CD4-positive, alpha-beta T cell (primary cell): Measurements from ENCODE around the gene GPC5. TPM values are rescaled to one million over a fixed set of nuclear protein-coding genes. Genes with fewer than 3 reads are reported as not detected.

Experiments
- ATAC-seq: fragments of 200-7000 bp; cut with Tn5 transposase; one replicate; pipeline ENCODE4 v1.10.0; 2022; ENCODE audit warnings: mild to moderate bottlenecking; ENCODE audit not compliant: poor library complexity
- CTCF ChIA-PET: fragments of 350-600 bp; sonication (Branson Sonifier 250); formaldehyde crosslinking; loops from one replicate; lab custom pipeline; 2021; ENCODE audit warnings: antibody characterized with exemption, inconsistent platforms; lab: Charles Lee
- POLR2A ChIA-PET: fragments of 350-600 bp; sonication (Branson Sonifier 250); formaldehyde crosslinking; loops from one replicate; lab custom pipeline; 2021; ENCODE audit warnings: antibody characterized with exemption, inconsistent platforms; lab: Charles Lee
- DNase-seq, 14 experiments: peaks; one replicate each; pipeline ENCODE4 v3.0.0-alpha.2; 2013 to 2020; ENCODE audit warnings: mixed read lengths in 2 of 14
- H3K27ac ChIP-seq, 2 donors: one replicate each; pipeline versions ENCODE4 v1.5.1 to v1.7.0; 2013; ENCODE audit warnings: low read length in 2 of 2, low read depth in 1 of 2, mild to moderate bottlenecking in 1 of 2
- H3K27me3 ChIP-seq, 2 experiments: 1 replicate in 1 of 2; 2 replicates in 1 of 2; pipeline versions ENCODE4 v1.6.1 to v1.7.0; 2013; ENCODE audit warnings: low read length in 2 of 2, control low read depth in 1 of 2, mild to moderate bottlenecking in 1 of 2, moderate library complexity in 1 of 2; ENCODE audit not compliant: insufficient read depth in 2 of 2, control insufficient read depth in 1 of 2
- H3K36me3 ChIP-seq: one replicate; pipeline ENCODE4 v1.6.1; 2013; ENCODE audit warnings: low read length, control low read depth; ENCODE audit not compliant: insufficient read depth
- H3K4me1 ChIP-seq: one replicate; pipeline ENCODE4 v1.6.1; 2013; ENCODE audit warnings: low read length, control low read depth; ENCODE audit not compliant: insufficient read depth
- H3K4me3 ChIP-seq: one replicate; pipeline ENCODE4 v1.5.1; 2013; ENCODE audit warnings: mild to moderate bottlenecking, low read length, moderate library complexity
- H3K9me3 ChIP-seq, 2 experiments: 1 replicate in 1 of 2; 2 replicates in 1 of 2; pipeline versions ENCODE4 v1.6.1 to v1.7.0; 2013; ENCODE audit warnings: low read length in 2 of 2, mild to moderate bottlenecking in 2 of 2, control low read depth in 1 of 2, moderate library complexity in 1 of 2; ENCODE audit not compliant: control insufficient read depth in 1 of 2, insufficient read depth in 1 of 2
- H3K27ac Mint-ChIP-seq: one replicate; pipeline ENCODE4 v1.8.0; 2020; ENCODE audit warnings: mixed read lengths
- H3K27me3 Mint-ChIP-seq: one replicate; pipeline ENCODE4 v1.8.0; 2021; ENCODE audit warnings: mixed read lengths
- H3K36me3 Mint-ChIP-seq: one replicate; pipeline ENCODE4 v1.8.0; 2021; ENCODE audit warnings: low read depth, mixed read lengths
- H3K4me1 Mint-ChIP-seq: one replicate; pipeline ENCODE4 v1.8.0; 2021; ENCODE audit warnings: low read depth, mixed read lengths
- H3K4me3 Mint-ChIP-seq: one replicate; pipeline ENCODE4 v1.8.0; 2020; ENCODE audit warnings: mild to moderate bottlenecking, mixed read lengths
- H3K9me3 Mint-ChIP-seq: one replicate; pipeline ENCODE4 v1.8.0; 2020; ENCODE audit warnings: mixed read lengths
- CTCF ChIP-seq: fragments of 200-600 bp; IDR thresholded peaks from one replicate; pipeline ENCODE4 v1.8.0; 2022; ENCODE audit warnings: antibody characterized with exemption, mild to moderate bottlenecking
- intact Hi-C, 2 experiments: fragments of 100-400 bp; cut with DNase I in 1 of 2; cut with micrococcal nuclease in 1 of 2; formaldehyde crosslinking; loops; one replicate each; pipeline versions ENCODE4 v1.15.1 to v1.9.0; 2023 to 2025; cut with DNase I, micrococcal nuclease
- total RNA-seq, 174 experiments: library from RNA in 2 of 174; stranded (reverse) in 2 of 174; gene quantifications; one replicate each; pipeline ENCODE4 v1.2.3 and lab custom pipeline; 2021 to 2026

GPC5 gene
- total RNA-seq, 2 experiments from 2014 or later: not detected

DNA sequence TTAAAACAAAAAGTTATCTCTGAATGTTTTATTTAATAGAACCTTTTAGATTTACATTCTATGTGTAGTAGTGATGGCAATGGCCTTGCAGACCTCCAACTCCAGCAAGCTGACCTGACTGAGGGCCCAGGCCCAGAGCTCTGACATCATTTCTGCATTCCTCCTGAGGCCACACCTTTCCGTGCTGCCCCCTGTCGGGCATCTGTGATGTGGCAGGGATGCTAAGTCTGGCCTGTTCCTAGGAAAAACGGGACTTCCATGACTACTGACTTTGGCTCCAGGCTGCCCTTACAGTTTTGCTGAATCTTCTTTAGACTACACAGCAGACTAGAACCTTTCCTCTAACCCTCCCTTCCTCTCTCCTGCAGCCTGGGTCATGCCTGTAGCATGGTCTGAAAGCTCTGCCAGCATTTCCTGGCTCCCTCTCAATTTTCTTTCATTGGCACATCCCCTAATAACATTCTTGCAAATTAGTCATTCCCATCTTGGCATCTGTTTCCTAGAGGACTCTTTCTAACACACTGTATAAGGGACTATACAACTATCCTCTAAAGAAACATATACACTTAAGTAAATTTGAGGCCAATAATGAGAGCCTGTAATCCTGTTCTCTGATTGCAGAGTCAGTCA, 249.1 kb downstream of the GPC5 start:
- DNase-seq (peak in 1 of 14 experiments; percentile 3), ATAC-seq (no peak)
- H3K4me1 ChIP-seq: no peaks in the 10 kb centered on the region
- CTCF ChIA-PET: no interaction called here
- H3K9me3 ChIP-seq: no peaks in the 10 kb centered on the region
- Mint-ChIP-seq H3K9me3 (no peaks in the 10 kb centered on the region), H3K36me3 (no peaks in the 10 kb centered on the region), H3K4me1 (no peaks in the 10 kb centered on the region), H3K4me3 (no peak overlapping the region), H3K27me3 (no peaks in the 10 kb centered on the region), H3K27ac (no peak overlapping the region)
- H3K27ac ChIP-seq: no peak overlapping the region
- no peak overlapping the region for H3K4me3 ChIP-seq
- no peaks in the 10 kb centered on the region for H3K27me3 ChIP-seq
- no peak for TF ChIP-seq CTCF
- intact Hi-C loops: no loop called here
- POLR2A ChIA-PET: no interaction called here
- no peaks in the 10 kb centered on the region for H3K36me3 ChIP-seq

- H3K9me3 ChIP-seq: no peaks in the 10 kb centered on the region
- H3K4me1 Mint-ChIP-seq: no peaks in the 10 kb centered on the region
- H3K27me3 ChIP-seq: no peaks in the 10 kb centered on the region
- H3K4me3 Mint-ChIP-seq: no peak overlapping the region
- no peaks in the 10 kb centered on the region for H3K27me3 Mint-ChIP-seq
- H3K9me3 Mint-ChIP-seq: no peaks in the 10 kb centered on the region
- DNase-seq (no peak), ATAC-seq (no peak)
- POLR2A ChIA-PET: no interaction called here
- H3K36me3 ChIP-seq: no peaks in the 10 kb centered on the region
- H3K4me3 ChIP-seq: no peak overlapping the region
- H3K36me3 Mint-ChIP-seq: no peaks in the 10 kb centered on the region
- no peaks in the 10 kb centered on the region for H3K4me1 ChIP-seq
- H3K27ac ChIP-seq: no peak overlapping the region
- CTCF ChIA-PET: no interaction called here
- intact Hi-C loops: no loop called here
- H3K27ac Mint-ChIP-seq: no peak overlapping the region
- no peak for TF ChIP-seq CTCF
These were observed 249.6 kb downstream of the GPC5 start for GRCh38 chr13:91648012-91648411.

GRCh38 chr13:91649456-91649855, 251.0 kb downstream of the GPC5 start:
- CTCF ChIA-PET: no interaction called here
- no peaks in the 10 kb centered on the region for H3K36me3 Mint-ChIP-seq
- no peaks in the 10 kb centered on the region for H3K4me1 Mint-ChIP-seq
- Histone ChIP-seq H3K27ac (no peak overlapping the region), H3K4me3 (no peak overlapping the region), H3K27me3 (no peaks in the 10 kb centered on the region), H3K36me3 (no peaks in the 10 kb centered on the region), H3K4me1 (no peaks in the 10 kb centered on the region), H3K9me3 (no peaks in the 10 kb centered on the region)
- ATAC-seq (no peak), DNase-seq (no peak)
- no peak overlapping the region for H3K4me3 Mint-ChIP-seq
- no peaks in the 10 kb centered on the region for H3K27me3 Mint-ChIP-seq
- H3K9me3 Mint-ChIP-seq: no peaks in the 10 kb centered on the region
- POLR2A ChIA-PET: no interaction called here
- TF ChIP-seq CTCF: no peak
- intact Hi-C loops: no loop called here
- no peak overlapping the region for H3K27ac Mint-ChIP-seq
